K562 treated with DMSO at 1 percent for 12 hours (cell line): ENCODE measurements around the gene MRPS15. TPM values are rescaled to one million over a fixed set of nuclear protein-coding genes. Genes with fewer than 3 reads are reported as not detected.

Experiments
- total RNA-seq: library from RNA; unstranded; fragments of 300-600 nt; gene quantifications from 2 replicates; pipeline ENCODE4 v1.2.3, GENCODE V29; 2022; ENCODE audit not compliant: insufficient read depth

The MRPS15 gene
- total RNA-seq: 109 and 114 TPM in 2 replicates

GRCh38 chr1:36463803-36464604, at the start of gene MRPS15:
MRPS15 (minus strand) TSS chr1:36464384; CDS start chr1:36464275, 109 bp downstream.

DNA sequence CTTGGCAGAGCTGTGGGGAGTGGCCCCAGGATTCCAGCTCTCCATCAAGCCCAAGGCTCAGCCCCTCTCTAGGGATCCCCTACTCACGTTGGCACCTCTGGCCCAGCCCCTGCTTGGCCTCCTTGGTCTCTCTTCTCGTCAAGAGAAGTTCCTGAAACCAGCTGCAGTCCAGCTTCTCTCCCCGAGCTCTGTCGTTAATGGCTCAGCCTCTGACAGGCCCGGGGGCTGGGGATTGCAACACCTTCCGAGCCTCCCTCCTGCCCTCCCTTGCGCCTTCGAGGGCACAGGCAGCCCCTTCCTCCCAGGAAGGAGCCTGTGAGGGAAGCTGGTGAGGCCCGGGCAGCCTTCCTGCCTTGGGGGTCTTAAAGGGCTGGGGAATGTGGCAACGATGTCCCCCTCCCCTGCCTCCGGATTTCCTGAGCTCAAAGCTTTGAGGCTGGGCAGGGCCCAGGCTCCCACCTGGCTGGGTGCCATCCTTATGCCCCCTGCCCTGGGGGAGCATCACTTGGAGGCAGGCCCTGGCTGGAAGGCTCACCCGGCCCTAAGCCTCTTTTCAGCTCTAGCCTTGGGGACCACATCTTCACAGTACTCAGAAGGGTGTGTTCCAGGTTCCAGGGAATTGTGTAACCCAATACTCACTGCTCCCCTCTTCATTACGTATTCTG, 18.7 kb upstream of the MRPS15 start, which contains the start of gene CSF3R:
Gene CSF3R (minus strand): TSS at position 190 of the 665 bp plus-strand sequence. CDS start 3,417 bp downstream, outside the sequence.

GRCh38 chr1:36450270-36450918, 13.8 kb downstream of the MRPS15 start, which contains the start of gene OSCP1:
OSCP1 (minus strand) TSS chr1:36450451; CDS start chr1:36450369, 82 bp downstream.

Other genes starting within 250 kb of the MRPS15 start
- 25.6 and 74.4 TPM in 2 replicates for gene THRAP3, start 239.9 kb downstream of the MRPS15 start, total RNA-seq
- 0.63 and 2.3 TPM in 2 replicates for gene SH3D21, start 158.0 kb downstream of the MRPS15 start, total RNA-seq
- gene EVA1B, start 140.7 kb downstream of the MRPS15 start, total RNA-seq: 71.1 and 108 TPM in 2 replicates
- gene STK40, start 78.5 kb downstream of the MRPS15 start, total RNA-seq: 88.5 and 154 TPM in 2 replicates
- gene LSM10, start 66.5 kb downstream of the MRPS15 start, total RNA-seq: 171 and 185 TPM in 2 replicates
- not detected in 2 replicates for gene OSCP1, start 13.9 kb downstream of the MRPS15 start, total RNA-seq
- 5.9 and 10.4 TPM in 2 replicates for gene CSF3R, start 18.5 kb upstream of the MRPS15 start, total RNA-seq